Brain microvascular endothelial cell (primary cell): ENCODE data around the gene MED6.

Experiments
- DNase-seq: peaks from one replicate; pipeline ENCODE4 v3.0.0-alpha.2; 2020
- H3K27ac ChIP-seq: fragments of 250-450 bp; sonication (Bioruptor Pico); 2 replicates; pipeline ENCODE4 v1.5.1; 2020; ENCODE audit warnings: mild to moderate bottlenecking, moderate library complexity
- H3K27me3 ChIP-seq: fragments of 250-450 bp; sonication (Bioruptor Pico); replicated peaks from 2 replicates; pipeline ENCODE4 v1.5.1; 2020; ENCODE audit warnings: mild to moderate bottlenecking
- H3K36me3 ChIP-seq: fragments of 250-450 bp; sonication (Bioruptor Pico); replicated peaks from 2 replicates; pipeline ENCODE4 v1.5.1; 2020; ENCODE audit warnings: mild to moderate bottlenecking
- H3K4me3 ChIP-seq: 2 replicates; pipeline ENCODE4 v1.5.1; 2011; ENCODE audit warnings: low read depth, mild to moderate bottlenecking, control low read depth, low read length, moderate library complexity
- in situ Hi-C: cut with HindIII; loops from 2 replicates; pipeline ENCODE4 v1.10.0; 2017; ENCODE audit warnings: low sequenced_read_pairs, low pct_ligation_motif_present
- TF ChIP-seq, protein P1 (sequence below): IDR thresholded peaks from 2 replicates; pipeline ENCODE4 v1.5.1; 2011; ENCODE audit warnings: low read depth, mild to moderate bottlenecking, moderate library complexity, low read length, control low read depth, inconsistent platforms; ENCODE audit errors: missing control alignments

Gene MED6

GRCh38 chr14:70538087-70538486 is 62.4 kb downstream of the MED6 start:
- DNase-seq: no peak
- TF ChIP-seq, protein P1, sequence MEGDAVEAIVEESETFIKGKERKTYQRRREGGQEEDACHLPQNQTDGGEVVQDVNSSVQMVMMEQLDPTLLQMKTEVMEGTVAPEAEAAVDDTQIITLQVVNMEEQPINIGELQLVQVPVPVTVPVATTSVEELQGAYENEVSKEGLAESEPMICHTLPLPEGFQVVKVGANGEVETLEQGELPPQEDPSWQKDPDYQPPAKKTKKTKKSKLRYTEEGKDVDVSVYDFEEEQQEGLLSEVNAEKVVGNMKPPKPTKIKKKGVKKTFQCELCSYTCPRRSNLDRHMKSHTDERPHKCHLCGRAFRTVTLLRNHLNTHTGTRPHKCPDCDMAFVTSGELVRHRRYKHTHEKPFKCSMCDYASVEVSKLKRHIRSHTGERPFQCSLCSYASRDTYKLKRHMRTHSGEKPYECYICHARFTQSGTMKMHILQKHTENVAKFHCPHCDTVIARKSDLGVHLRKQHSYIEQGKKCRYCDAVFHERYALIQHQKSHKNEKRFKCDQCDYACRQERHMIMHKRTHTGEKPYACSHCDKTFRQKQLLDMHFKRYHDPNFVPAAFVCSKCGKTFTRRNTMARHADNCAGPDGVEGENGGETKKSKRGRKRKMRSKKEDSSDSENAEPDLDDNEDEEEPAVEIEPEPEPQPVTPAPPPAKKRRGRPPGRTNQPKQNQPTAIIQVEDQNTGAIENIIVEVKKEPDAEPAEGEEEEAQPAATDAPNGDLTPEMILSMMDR: no peak
- in situ Hi-C loops: no loop called here

DNA sequence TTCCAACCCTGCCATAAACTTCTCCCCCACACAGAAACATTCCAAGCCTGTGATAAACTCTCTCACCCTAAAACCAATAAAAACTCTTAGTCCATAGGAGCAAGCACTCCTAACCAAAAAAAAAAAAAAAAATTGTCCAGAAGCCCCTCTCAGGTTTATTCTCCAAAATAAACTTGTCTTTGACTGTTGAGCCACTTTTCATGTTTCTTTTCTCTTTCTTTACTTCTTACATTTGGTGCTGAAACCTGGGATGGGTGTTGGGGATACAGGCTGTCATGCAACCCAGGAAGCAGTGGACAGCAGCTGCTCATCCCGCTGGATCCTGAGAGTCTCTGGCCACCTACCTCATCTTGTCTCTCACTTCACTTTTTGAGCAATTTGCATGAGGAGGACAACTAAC is 63.6 kb downstream of the MED6 start:
- H3K36me3 ChIP-seq: no peaks in the 10 kb centered on the region
- H3K4me3 ChIP-seq: no peak overlapping the region
- no peak overlapping the region for H3K27ac ChIP-seq
- H3K27me3 ChIP-seq: no peaks in the 10 kb centered on the region
- DNase-seq: no peak
- in situ Hi-C loops: no loop called here
- TF ChIP-seq, protein P1: no peak

More at GRCh38 chr14:70538087-70538486, 62.4 kb downstream of the MED6 start:
- no peaks in the 10 kb centered on the region for H3K36me3 ChIP-seq
- H3K27me3 ChIP-seq: no peaks in the 10 kb centered on the region
- H3K4me3 ChIP-seq: no peak overlapping the region
- no peak overlapping the region for H3K27ac ChIP-seq

DNA sequence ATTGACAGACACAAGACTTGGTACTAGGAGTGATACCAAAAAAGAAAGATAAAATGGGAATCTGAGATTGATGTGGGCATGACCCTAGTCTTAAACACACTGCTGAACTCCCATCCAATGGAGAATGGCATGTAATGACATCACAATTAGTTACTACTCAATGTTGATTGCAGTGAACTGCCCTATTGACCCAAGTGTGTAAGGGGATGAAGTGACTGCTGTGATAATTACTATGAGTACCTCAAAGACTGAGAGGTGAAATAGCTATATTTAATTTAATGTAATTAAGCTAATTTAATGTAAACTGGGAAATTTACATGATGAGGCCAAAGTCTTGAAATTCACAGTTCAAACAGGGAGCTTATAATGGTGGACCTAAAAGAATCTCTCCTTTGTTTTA is 65.6 kb downstream of the MED6 start, which contains the start of gene ADAM20:
Gene ADAM20 (minus strand): TSS at position 101 of the 400 bp plus-strand sequence. CDS start 10,247 bp downstream, outside the sequence.
- no peak for DNase-seq
- no peaks in the 10 kb centered on the region for H3K36me3 ChIP-seq
- TF ChIP-seq, protein P1: no peak
- no peaks in the 10 kb centered on the region for H3K27me3 ChIP-seq
- in situ Hi-C loops: no loop called here
- no peak within 1 kb of the TSS for H3K27ac ChIP-seq
- no peak within 1 kb of the TSS for H3K4me3 ChIP-seq
